ENCODE results near the gene EGFLAM. TPM values are rescaled to one million over a fixed set of nuclear protein-coding genes. Genes with fewer than 3 reads are reported as not detected.
A peak's percentile ranks its signal among the peaks of the same experiment; 100 is the strongest.

EGFLAM gene
- total and polyA plus RNA-seq, 2 experiments from 2014 or later = 0.24 to 1.9 TPM

DNA sequence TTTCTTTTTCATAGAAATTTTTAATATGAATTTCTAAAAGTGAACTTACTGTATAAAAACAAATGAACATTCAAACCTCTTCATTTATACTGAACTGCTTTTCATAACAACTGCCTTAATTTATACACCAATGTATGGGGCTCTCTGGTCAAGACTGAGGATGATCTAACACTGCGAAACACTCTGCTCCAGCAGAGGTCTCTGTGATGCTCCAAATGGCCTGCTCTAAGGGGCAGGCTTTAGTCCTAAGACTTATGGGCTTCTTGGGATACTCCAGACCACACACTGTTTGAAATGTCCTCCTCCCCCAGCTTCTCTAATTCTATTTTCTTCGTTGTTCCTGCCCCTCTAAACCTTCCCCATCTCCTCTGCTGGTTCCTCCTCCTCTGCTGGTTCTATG, 239.6 kb downstream of the EGFLAM start:
- Histone ChIP-seq H3K4me1 (ENCODE audit: insufficient read depth) (no peaks in the 10 kb centered on the region), H3F3A (replicated peaks; ENCODE audit: low read depth) (no peaks in the 10 kb centered on the region), H3K36me3 (ENCODE audit: insufficient read depth) (no peaks in the 10 kb centered on the region), H3K9me2 (ENCODE audit: insufficient read depth) (no peaks in the 10 kb centered on the region), H3K4me3 (no peak overlapping the region), H3K27me3 (ENCODE audit: insufficient read depth) (no peaks in the 10 kb centered on the region), H3K4me2 (no peak overlapping the region), H3K27ac (ENCODE audit: low read depth) (no peak overlapping the region), H4K20me1 (replicated peaks; ENCODE audit: insufficient read depth) (no peaks in the 10 kb centered on the region; the same call in 1 of the 2 replicates), H2AFZ (no peak overlapping the region), H3K79me2 (replicated peaks; ENCODE audit: insufficient read depth) (no peaks in the 10 kb centered on the region)
- Mint-ChIP-seq H3K36me3 (ENCODE audit: low read depth) (no peaks in the 10 kb centered on the region), H3K27ac (no peak overlapping the region), H3K9me3 (no peaks in the 10 kb centered on the region), H3K4me1 (peaks cover 9% of the 10 kb centered on the region; the same call in 1 of the 3 replicates), H3K27me3 (ENCODE audit: insufficient read depth, low read depth, poor library complexity) (no peaks in the 10 kb centered on the region), H3K4me3 (no peak overlapping the region)
- peak; percentile 15 for DNase-seq (ENCODE audit: low spot score)
- ATAC-seq = peak; percentile 86
- TF ChIP-seq JUNB (IDR thresholded peaks at IDR 0.05; ENCODE audit: unreplicated experiment) = no peak
- TF ChIP-seq, protein P1, sequence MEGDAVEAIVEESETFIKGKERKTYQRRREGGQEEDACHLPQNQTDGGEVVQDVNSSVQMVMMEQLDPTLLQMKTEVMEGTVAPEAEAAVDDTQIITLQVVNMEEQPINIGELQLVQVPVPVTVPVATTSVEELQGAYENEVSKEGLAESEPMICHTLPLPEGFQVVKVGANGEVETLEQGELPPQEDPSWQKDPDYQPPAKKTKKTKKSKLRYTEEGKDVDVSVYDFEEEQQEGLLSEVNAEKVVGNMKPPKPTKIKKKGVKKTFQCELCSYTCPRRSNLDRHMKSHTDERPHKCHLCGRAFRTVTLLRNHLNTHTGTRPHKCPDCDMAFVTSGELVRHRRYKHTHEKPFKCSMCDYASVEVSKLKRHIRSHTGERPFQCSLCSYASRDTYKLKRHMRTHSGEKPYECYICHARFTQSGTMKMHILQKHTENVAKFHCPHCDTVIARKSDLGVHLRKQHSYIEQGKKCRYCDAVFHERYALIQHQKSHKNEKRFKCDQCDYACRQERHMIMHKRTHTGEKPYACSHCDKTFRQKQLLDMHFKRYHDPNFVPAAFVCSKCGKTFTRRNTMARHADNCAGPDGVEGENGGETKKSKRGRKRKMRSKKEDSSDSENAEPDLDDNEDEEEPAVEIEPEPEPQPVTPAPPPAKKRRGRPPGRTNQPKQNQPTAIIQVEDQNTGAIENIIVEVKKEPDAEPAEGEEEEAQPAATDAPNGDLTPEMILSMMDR (conservative IDR thresholded peaks at IDR 0.05; ENCODE audit: low read depth in 2 of 2) = peak in 1 of 2 experiments; percentile 61; a peak in 3 of 4 replicates

DNA sequence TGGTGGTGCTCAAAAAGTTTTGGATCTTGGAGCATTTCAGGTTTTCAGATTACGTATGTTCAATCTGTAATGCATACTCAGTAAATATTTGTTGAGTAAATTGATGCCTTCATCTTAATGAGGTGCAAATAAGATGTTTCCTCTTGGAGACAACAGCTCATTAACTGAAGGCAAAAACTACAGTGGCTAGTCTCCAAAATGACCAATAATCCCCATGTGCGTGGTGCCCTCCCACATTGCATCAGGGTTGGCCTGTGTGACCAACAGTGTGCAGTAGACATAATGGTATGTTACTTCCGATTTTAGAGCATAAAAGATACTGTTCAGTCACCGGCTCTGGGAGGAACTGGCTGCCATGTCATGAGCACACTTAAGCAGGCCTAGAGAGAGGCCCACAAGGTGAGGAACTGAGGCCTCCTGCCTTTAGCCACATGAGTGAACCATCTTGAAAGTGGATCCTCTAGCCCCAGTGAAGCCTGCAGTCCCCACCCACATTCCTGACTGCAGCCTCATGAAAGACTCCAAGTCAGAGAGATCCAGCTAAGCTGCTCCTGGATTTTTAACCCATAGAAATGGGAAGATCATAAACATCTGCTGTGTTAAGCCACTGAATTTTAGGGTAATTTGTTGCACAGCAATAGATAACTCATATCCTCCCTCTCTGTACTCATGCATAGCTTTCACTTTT, 242.4 kb downstream of the EGFLAM start:
- no peak overlapping the region for H2AFZ ChIP-seq
- Mint-ChIP-seq H3K9me3 (no peaks in the 10 kb centered on the region), H3K27me3 (ENCODE audit: insufficient read depth, low read depth, poor library complexity) (no peaks in the 10 kb centered on the region), H3K36me3 (ENCODE audit: low read depth) (no peaks in the 10 kb centered on the region), H3K4me1 (peaks cover 9% of the 10 kb centered on the region; the same call in 1 of the 3 replicates), H3K4me3 (no peak overlapping the region), H3K27ac (no peak overlapping the region)
- no peaks in the 10 kb centered on the region for H4K20me1 ChIP-seq (replicated peaks; ENCODE audit: insufficient read depth)
- H3K9me2 ChIP-seq (ENCODE audit: insufficient read depth) = no peaks in the 10 kb centered on the region
- no peak overlapping the region for H3K27ac ChIP-seq (ENCODE audit: low read depth)
- no peaks in the 10 kb centered on the region for H3K79me2 ChIP-seq (replicated peaks; ENCODE audit: insufficient read depth)
- DNase-seq (ENCODE audit: low spot score) = no peak
- H3F3A ChIP-seq (replicated peaks; ENCODE audit: low read depth) = no peaks in the 10 kb centered on the region
- peak; percentile 54 for ATAC-seq
- H3K27me3 ChIP-seq (ENCODE audit: insufficient read depth) = no peaks in the 10 kb centered on the region
- no peaks in the 10 kb centered on the region for H3K4me1 ChIP-seq (ENCODE audit: insufficient read depth)
- no peak overlapping the region for H3K4me2 ChIP-seq
- no peak overlapping the region for H3K4me3 ChIP-seq
- H3K36me3 ChIP-seq (ENCODE audit: insufficient read depth) = no peaks in the 10 kb centered on the region
- no peak for TF ChIP-seq STAT1 (IDR thresholded peaks at IDR 0.05; ENCODE audit: unreplicated experiment)
- TF ChIP-seq, protein P1 (conservative IDR thresholded peaks at IDR 0.05; ENCODE audit: low read depth in 2 of 2) = no peak
- no peak for TF ChIP-seq JUNB (IDR thresholded peaks at IDR 0.05; ENCODE audit: unreplicated experiment)
- TF ChIP-seq NANOG (IDR thresholded peaks at IDR 0.05; ENCODE audit: borderline replicate concordance) = no peak
- no peak for TF ChIP-seq EZH2phosphoT487 (IDR thresholded peaks at IDR 0.05; ENCODE audit: unreplicated experiment)
- TF ChIP-seq ZNF331 (CRISPR knock-in tag; IDR thresholded peaks at IDR 0.05; ENCODE audit: low read depth) = no peak
- no peak for TF ChIP-seq REST (IDR thresholded peaks at IDR 0.05; ENCODE audit: unreplicated experiment)
- no peak for TF ChIP-seq EZH2 (IDR thresholded peaks at IDR 0.05; ENCODE audit: low read depth, unreplicated experiment)
- TF ChIP-seq CREB1 (CRISPR knock-in tag; IDR thresholded peaks at IDR 0.05; ENCODE audit: low read depth) = no peak
- no peak for TF ChIP-seq ETS1 (IDR thresholded peaks at IDR 0.05)
- no peak for TF ChIP-seq POLR2AphosphoS5 (IDR thresholded peaks at IDR 0.05; ENCODE audit: low read depth)
- TF ChIP-seq ZNF114 (CRISPR knock-in tag; IDR thresholded peaks at IDR 0.05) = no peak

All from GM23338 (cell line).